Natural killer cell (primary cell): Measurements from ENCODE around the gene SORD. TPM values are rescaled to one million over a fixed set of nuclear protein-coding genes. Genes with fewer than 3 reads are reported as not detected.

Experiments used
- ATAC-seq, 3 donors: fragments of 150-1000 bp in 2 of 3; fragments of 200-7000 bp in 1 of 3; cut with Tn5 transposase; 1 replicate in 1 of 3; 2 replicates in 2 of 3; pipeline ENCODE4 v1.10.0; 2021; ENCODE audit warnings: mild to moderate bottlenecking in 2 of 3, moderate library complexity in 2 of 3
- DNase-seq, 2 donors: peaks; one replicate each; pipeline versions ENCODE4 v3.0.0 to v3.0.0-alpha.2; 2013 to 2021; ENCODE audit warnings: mixed read lengths in 1 of 2
- H3K27ac ChIP-seq: one replicate; pipeline ENCODE4 v1.5.1; 2013; ENCODE audit warnings: mild to moderate bottlenecking, low read length
- H3K27me3 ChIP-seq: one replicate; pipeline ENCODE4 v1.6.1; 2013; ENCODE audit warnings: low read length; ENCODE audit not compliant: control insufficient read depth, insufficient read depth
- H3K36me3 ChIP-seq: one replicate; pipeline ENCODE4 v1.6.1; 2013; ENCODE audit warnings: low read length; ENCODE audit not compliant: control insufficient read depth, insufficient read depth
- H3K4me1 ChIP-seq: one replicate; pipeline ENCODE4 v1.6.1; 2013; ENCODE audit warnings: low read length; ENCODE audit not compliant: control insufficient read depth, insufficient read depth
- H3K4me3 ChIP-seq: one replicate; pipeline ENCODE4 v1.5.1; 2013; ENCODE audit warnings: low read length
- H3K9me3 ChIP-seq: one replicate; pipeline ENCODE4 v1.6.1; 2013; ENCODE audit warnings: low read length; ENCODE audit not compliant: control insufficient read depth, insufficient read depth
- H3K27ac Mint-ChIP-seq, 2 donors: one replicate each; pipeline ENCODE4 v1.8.0; 2022; ENCODE audit warnings: mild to moderate bottlenecking in 2 of 2, mixed read lengths in 2 of 2, moderate library complexity in 1 of 2
- H3K27me3 Mint-ChIP-seq, 2 donors: one replicate each; pipeline ENCODE4 v1.8.0; 2022; ENCODE audit warnings: low read depth in 2 of 2, mixed read lengths in 2 of 2
- H3K36me3 Mint-ChIP-seq: one replicate; pipeline ENCODE4 v1.8.0; 2022; ENCODE audit warnings: mixed read lengths
- H3K4me1 Mint-ChIP-seq, 2 donors: one replicate each; pipeline ENCODE4 v1.8.0; 2022; ENCODE audit warnings: mixed read lengths in 2 of 2
- H3K4me3 Mint-ChIP-seq: one replicate; pipeline ENCODE4 v1.8.0; 2022; ENCODE audit warnings: mild to moderate bottlenecking, moderate library complexity, mixed read lengths
- H3K9me3 Mint-ChIP-seq, 2 donors: one replicate each; pipeline ENCODE4 v1.8.0; 2022; ENCODE audit warnings: mixed read lengths in 2 of 2
- WGBS: methylation state at CpG from one replicate; pipeline ENCODE4 v1.1.7; 2013; ENCODE audit warnings: missing lambda C conversion rate; ENCODE audit not compliant: insufficient coverage; 5-methylcytosine and 5-hydroxymethylcytosine counted together
- intact Hi-C: fragments of 100-400 bp; cut with micrococcal nuclease; formaldehyde crosslinking; loops from one replicate; pipeline ENCODE4 v1.14.2; 2022
- total RNA-seq, 4 donors: library from RNA; stranded (reverse); fragments of 120-200 nt in 1 of 4; gene quantifications; one replicate each; pipeline versions ENCODE4 v1.2.3 to v1.2.4, GENCODE V29; 2013 to 2022
- TF ChIP-seq, protein P1 (sequence below): fragments of 200-600 bp; IDR thresholded peaks from one replicate; pipeline ENCODE4 v1.8.0; 2022; ENCODE audit warnings: antibody characterized with exemption

SORD gene
- total RNA-seq, 3 donors from 2014 or later (not counting 1 experiment from before 2014, with no cell fraction given), result 2.6 to 5.7 (median 2.8) TPM

DNA sequence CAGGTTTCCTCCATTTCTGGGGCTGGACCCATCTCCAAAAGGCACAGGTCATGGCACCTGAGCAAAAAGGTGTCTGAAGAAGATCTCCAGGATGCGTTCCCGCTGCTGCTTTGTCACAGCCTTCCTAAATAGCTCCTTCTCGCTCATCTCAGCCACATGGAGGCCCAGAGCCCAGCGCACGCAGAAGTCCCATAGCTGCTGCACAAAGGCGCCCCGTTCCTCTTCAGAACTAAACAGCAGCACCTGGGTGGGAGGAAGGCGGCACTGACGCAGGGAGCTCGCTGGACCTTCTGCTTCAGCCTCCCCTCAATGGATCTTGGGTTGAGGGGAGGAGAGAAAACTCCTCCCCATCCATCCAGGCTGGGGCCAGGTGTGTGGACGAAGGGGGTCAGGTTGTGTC is 82.6 kb downstream of the SORD start:
- H3K4me3 Mint-ChIP-seq, result no peak overlapping the region
- Histone ChIP-seq H3K4me1 (no peaks in the 10 kb centered on the region), H3K9me3 (no peaks in the 10 kb centered on the region), H3K27me3 (peaks cover 6% of the 10 kb centered on the region), H3K36me3 (no peaks in the 10 kb centered on the region), H3K4me3 (no peak overlapping the region), H3K27ac (no peak overlapping the region)
- no peaks in the 10 kb centered on the region for H3K9me3 Mint-ChIP-seq
- TF ChIP-seq, protein P1, sequence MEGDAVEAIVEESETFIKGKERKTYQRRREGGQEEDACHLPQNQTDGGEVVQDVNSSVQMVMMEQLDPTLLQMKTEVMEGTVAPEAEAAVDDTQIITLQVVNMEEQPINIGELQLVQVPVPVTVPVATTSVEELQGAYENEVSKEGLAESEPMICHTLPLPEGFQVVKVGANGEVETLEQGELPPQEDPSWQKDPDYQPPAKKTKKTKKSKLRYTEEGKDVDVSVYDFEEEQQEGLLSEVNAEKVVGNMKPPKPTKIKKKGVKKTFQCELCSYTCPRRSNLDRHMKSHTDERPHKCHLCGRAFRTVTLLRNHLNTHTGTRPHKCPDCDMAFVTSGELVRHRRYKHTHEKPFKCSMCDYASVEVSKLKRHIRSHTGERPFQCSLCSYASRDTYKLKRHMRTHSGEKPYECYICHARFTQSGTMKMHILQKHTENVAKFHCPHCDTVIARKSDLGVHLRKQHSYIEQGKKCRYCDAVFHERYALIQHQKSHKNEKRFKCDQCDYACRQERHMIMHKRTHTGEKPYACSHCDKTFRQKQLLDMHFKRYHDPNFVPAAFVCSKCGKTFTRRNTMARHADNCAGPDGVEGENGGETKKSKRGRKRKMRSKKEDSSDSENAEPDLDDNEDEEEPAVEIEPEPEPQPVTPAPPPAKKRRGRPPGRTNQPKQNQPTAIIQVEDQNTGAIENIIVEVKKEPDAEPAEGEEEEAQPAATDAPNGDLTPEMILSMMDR, result no peak
- H3K27me3 Mint-ChIP-seq, result peaks cover 20 to 29% of the 10 kb centered on the region in 2 donors
- intact Hi-C loops, result no loop called here
- H3K36me3 Mint-ChIP-seq, result no peaks in the 10 kb centered on the region
- no peak overlapping the region for H3K27ac Mint-ChIP-seq
- WGBS, result 91% methylated on average over 7 of the region's 11 CpGs
- H3K4me1 Mint-ChIP-seq, result no peaks in the 10 kb centered on the region
- ATAC-seq (no peak), DNase-seq (no peak)

DNA sequence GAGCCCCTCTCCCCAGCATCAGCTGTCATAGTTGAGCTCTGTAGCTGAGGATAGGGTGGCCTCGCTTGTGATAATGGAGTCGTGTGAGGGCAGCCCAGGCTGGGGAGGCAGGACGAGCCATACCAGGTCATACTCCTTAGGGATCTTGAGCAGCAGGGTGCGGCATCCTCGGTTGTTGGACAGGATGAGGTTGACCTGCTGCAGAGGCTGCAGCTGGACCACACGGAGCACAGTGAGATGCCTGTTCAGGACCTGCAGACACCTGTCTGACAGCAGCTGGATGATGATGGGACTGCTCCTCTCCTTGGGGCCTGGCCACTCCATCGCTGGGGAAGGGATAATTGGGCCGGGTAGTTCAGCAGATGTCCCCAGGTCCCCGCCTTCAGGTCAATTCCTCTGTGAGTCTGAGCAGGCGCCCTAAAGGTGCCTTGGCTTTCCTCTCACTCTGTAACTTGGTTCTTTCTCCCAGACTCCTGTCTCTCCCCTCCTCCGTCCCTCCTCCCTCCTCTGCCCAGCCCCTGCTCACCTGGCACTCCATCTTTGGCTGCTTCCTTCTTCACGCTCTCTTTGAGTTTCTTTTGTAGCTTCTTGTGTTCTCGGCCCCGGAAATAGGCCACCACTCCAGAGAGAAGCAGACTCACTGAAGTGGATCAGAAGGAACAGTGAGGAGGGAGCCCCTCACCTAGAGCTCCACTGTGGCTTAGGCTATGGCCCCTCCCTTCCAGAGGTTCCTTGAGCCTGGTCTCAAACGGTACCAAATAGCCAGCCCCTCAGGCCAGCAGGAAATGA is 83.2 kb downstream of the SORD start:
- Mint-ChIP-seq H3K27me3 (peaks cover 21 to 30% of the 10 kb centered on the region in 2 donors), H3K9me3 (no peaks in the 10 kb centered on the region), H3K27ac (no peak overlapping the region), H3K4me3 (no peak overlapping the region), H3K4me1 (no peaks in the 10 kb centered on the region), H3K36me3 (no peaks in the 10 kb centered on the region)
- no peak overlapping the region for H3K27ac ChIP-seq
- peaks cover 6% of the 10 kb centered on the region for H3K27me3 ChIP-seq
- no peaks in the 10 kb centered on the region for H3K36me3 ChIP-seq
- no peak overlapping the region for H3K4me3 ChIP-seq
- H3K4me1 ChIP-seq, result no peaks in the 10 kb centered on the region
- TF ChIP-seq, protein P1, result no peak
- DNase-seq (no peak), ATAC-seq (no peak)
- intact Hi-C loops, result no loop called here
- 83% methylated on average over 15 of the region's 15 CpGs for WGBS
- H3K9me3 ChIP-seq, result no peaks in the 10 kb centered on the region

DNA sequence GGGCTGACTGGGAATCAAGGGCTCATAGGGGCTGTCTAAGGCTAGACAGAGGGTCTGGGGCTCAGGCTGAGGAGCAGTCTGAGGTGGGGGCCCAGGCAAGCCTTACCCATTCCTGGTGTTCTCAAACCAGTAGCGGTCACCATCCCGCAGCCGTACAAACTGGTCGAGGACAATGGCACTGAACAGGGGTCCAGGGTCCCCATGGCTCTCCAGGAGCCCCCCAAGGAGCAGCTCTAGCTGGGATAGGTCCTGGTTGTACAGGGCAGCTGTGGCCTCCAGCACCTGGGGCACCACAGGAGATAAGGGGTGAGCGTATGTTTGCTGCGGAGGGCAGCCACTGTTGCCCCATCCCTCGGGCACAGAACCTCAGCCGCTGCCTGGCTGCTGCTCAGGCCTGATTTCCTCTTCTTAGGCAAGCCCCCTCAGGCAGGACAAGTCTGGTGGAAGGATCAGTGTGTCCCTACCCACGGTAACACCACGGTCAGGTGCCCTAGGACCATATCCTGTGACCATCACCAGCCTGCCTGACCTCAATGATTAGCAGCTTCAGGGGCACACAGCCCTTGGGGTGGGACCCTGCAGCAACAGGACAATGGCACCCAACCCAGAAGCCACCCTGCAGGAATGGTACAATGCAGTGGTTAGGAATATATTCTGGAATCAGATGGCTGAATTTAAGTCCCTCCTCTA is 85.1 kb downstream of the SORD start:
- H3K27ac Mint-ChIP-seq, result no peak overlapping the region
- H3K36me3 Mint-ChIP-seq, result no peaks in the 10 kb centered on the region
- ATAC-seq, result no peak
- intact Hi-C loops, result no loop called here
- no peak for DNase-seq
- H3K4me1 Mint-ChIP-seq, result peaks cover 0 to 5% of the 10 kb centered on the region in 2 donors
- Histone ChIP-seq H3K27me3 (peaks cover 17% of the 10 kb centered on the region), H3K9me3 (no peaks in the 10 kb centered on the region), H3K4me3 (no peak overlapping the region), H3K4me1 (peaks cover 3% of the 10 kb centered on the region), H3K27ac (no peak overlapping the region), H3K36me3 (no peaks in the 10 kb centered on the region)
- H3K4me3 Mint-ChIP-seq, result no peak overlapping the region
- WGBS, result 88% methylated on average over 10 of the region's 10 CpGs
- TF ChIP-seq, protein P1, result no peak
- no peaks in the 10 kb centered on the region for H3K9me3 Mint-ChIP-seq
- H3K27me3 Mint-ChIP-seq, result peaks cover 33 to 42% of the 10 kb centered on the region in 2 donors
